ENCODE results near the gene SPATA17. TPM values are rescaled to one million over a fixed set of nuclear protein-coding genes. Genes with fewer than 3 reads are reported as not detected.
"Not testable (repeated sequence)": the region's sequence is repeated elsewhere in the genome, so short reads cannot be mapped to it uniquely, and the experiment has no call there.

Gene SPATA17
- total RNA-seq, 1 experiment from 2014 or later = 0.49 TPM

GRCh38 chr1:217642455-217642854 is 11.3 kb downstream of the SPATA17 start:
- no peak for DNase-seq
- H3K27ac ChIP-seq = no peak overlapping the region
- H3K27me3 ChIP-seq = no peaks in the 10 kb centered on the region
- H3K4me3 ChIP-seq = no peak overlapping the region
- no peaks in the 10 kb centered on the region for H3K4me1 ChIP-seq
- H3K36me3 ChIP-seq = no peaks in the 10 kb centered on the region
- no peaks in the 10 kb centered on the region for H3K9me3 ChIP-seq (replicated peaks)

- DNase-seq = peak in 1 of 2 experiments; percentile 35
- no peaks in the 10 kb centered on the region for H3K27me3 ChIP-seq
- H3K4me3 ChIP-seq = no peak overlapping the region
- no peaks in the 10 kb centered on the region for H3K36me3 ChIP-seq
- H3K4me1 ChIP-seq = no peaks in the 10 kb centered on the region
- H3K27ac ChIP-seq = no peak overlapping the region
- no peaks in the 10 kb centered on the region for H3K9me3 ChIP-seq (replicated peaks)
These were observed 16.6 kb downstream of the SPATA17 start for GRCh38 chr1:217647791-217648190.

GRCh38 chr1:217650674-217651073 is 19.5 kb downstream of the SPATA17 start:
- Histone ChIP-seq H3K27me3 (0 out of 2 replicates have a peak, but pooled peaks cover 3% of the 10 kb centered on the region), H3K4me1 (no peaks in the 10 kb centered on the region), H3K4me3 (no peak overlapping the region), H3K27ac (no peak overlapping the region), H3K9me3 (replicated peaks) (no peaks in the 10 kb centered on the region), H3K36me3 (no peaks in the 10 kb centered on the region)
- DNase-seq = no peak

- Histone ChIP-seq H3K36me3 (no peaks in the 10 kb centered on the region), H3K9me3 (replicated peaks) (no peaks in the 10 kb centered on the region), H3K4me3 (no peak overlapping the region), H3K4me1 (no peaks in the 10 kb centered on the region), H3K27ac (no peak overlapping the region), H3K27me3 (no peaks in the 10 kb centered on the region)
- DNase-seq = peak in 1 of 2 experiments; percentile 17
These were observed 29.4 kb downstream of the SPATA17 start for GRCh38 chr1:217660353-217661062.

GRCh38 chr1:217661407-217661806 is 30.3 kb downstream of the SPATA17 start:
- H3K4me1 ChIP-seq = no peaks in the 10 kb centered on the region
- no peaks in the 10 kb centered on the region for H3K36me3 ChIP-seq
- no peak overlapping the region for H3K27ac ChIP-seq
- no peaks in the 10 kb centered on the region for H3K9me3 ChIP-seq (replicated peaks)
- no peaks in the 10 kb centered on the region for H3K27me3 ChIP-seq
- no peak overlapping the region for H3K4me3 ChIP-seq
- no peak for DNase-seq

GRCh38 chr1:217668351-217668940 is 37.3 kb downstream of the SPATA17 start:
- no peaks in the 10 kb centered on the region for H3K4me1 ChIP-seq
- no peaks in the 10 kb centered on the region for H3K36me3 ChIP-seq
- no peaks in the 10 kb centered on the region for H3K9me3 ChIP-seq (replicated peaks)
- no peak overlapping the region for H3K27ac ChIP-seq
- DNase-seq = no peak
- no peak overlapping the region for H3K4me3 ChIP-seq
- H3K27me3 ChIP-seq = no peaks in the 10 kb centered on the region

GRCh38 chr1:217673387-217673786 is 42.2 kb downstream of the SPATA17 start:
- no peak overlapping the region for H3K4me3 ChIP-seq
- H3K9me3 ChIP-seq (replicated peaks) = no peaks in the 10 kb centered on the region
- H3K27me3 ChIP-seq = no peaks in the 10 kb centered on the region
- no peak overlapping the region for H3K27ac ChIP-seq
- H3K36me3 ChIP-seq = no peaks in the 10 kb centered on the region
- no peaks in the 10 kb centered on the region for H3K4me1 ChIP-seq
- DNase-seq = no peak

DNA sequence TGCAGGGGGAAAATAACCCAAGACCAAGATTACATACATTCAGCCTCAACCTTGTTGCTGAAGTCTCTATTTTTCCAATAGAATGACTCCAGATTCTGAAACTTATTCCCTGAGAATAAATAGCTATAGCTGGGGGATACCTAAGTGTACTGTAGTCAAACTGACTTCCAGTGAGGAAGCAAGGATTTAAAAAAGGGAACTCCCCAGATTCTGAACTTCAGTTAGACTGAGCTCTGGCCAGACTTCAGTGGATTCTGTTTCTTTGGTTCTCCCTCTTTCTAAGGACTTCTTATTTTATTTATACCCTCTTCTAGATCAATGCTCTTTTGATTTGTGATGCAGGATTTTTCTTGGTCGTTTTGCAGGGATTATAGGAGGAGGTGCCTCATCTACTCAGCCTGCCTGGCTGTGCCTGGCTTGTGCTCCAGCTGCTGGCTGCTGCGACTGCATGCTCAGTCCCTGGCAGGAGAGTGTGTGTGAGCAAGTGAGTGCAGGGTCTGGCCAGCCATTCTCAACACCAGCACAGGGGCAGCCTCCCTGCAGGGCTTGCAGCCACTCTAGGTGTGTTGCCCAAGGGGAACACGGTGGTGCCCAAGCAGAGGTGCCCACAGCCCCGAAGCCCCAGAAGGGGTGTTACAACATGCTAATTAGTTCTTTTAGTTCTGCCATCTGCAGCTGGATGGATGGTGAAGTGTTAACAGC is 43.0 kb downstream of the SPATA17 start:
- DNase-seq = no peak
- Histone ChIP-seq H3K36me3 (no peaks in the 10 kb centered on the region), H3K9me3 (replicated peaks) (no peaks in the 10 kb centered on the region), H3K4me1 (no peaks in the 10 kb centered on the region), H3K27me3 (no peaks in the 10 kb centered on the region), H3K27ac (no peak overlapping the region), H3K4me3 (no peak overlapping the region)

GRCh38 chr1:217681806-217682205 is 50.7 kb downstream of the SPATA17 start:
- no peaks in the 10 kb centered on the region for H3K27me3 ChIP-seq
- H3K27ac ChIP-seq = no peak overlapping the region
- H3K4me1 ChIP-seq = no peaks in the 10 kb centered on the region
- no peaks in the 10 kb centered on the region for H3K9me3 ChIP-seq (replicated peaks)
- H3K4me3 ChIP-seq = no peak overlapping the region
- no peak for DNase-seq
- H3K36me3 ChIP-seq = no peaks in the 10 kb centered on the region

DNA sequence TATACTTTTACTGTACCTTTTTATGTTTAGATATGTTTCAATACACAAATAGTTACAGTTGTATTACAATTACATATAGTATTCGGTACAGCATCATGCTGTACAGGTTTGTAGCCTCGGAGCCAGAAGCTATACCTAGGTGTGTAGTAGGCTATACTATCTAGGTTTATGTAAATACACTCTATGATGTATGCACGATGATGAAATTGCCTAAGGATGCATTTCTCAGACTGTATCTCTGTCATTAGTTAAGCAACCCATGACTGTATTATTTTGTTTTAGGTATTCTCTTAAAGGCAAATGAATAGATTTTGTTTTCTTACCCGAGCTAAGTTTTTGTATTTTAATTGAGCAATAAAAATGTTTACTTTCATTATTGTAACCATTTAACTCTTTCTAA is 56.4 kb downstream of the SPATA17 start:
- Histone ChIP-seq H3K27me3 (no peaks in the 10 kb centered on the region), H3K27ac (no peak overlapping the region), H3K36me3 (no peaks in the 10 kb centered on the region), H3K4me1 (no peaks in the 10 kb centered on the region), H3K4me3 (no peak overlapping the region), H3K9me3 (replicated peaks) (no peaks in the 10 kb centered on the region)
- DNase-seq = no peak

- H3K9me3 ChIP-seq (replicated peaks); H3K27ac ChIP-seq; H3K36me3 ChIP-seq; H3K4me3 ChIP-seq; DNase-seq; H3K27me3 ChIP-seq; H3K4me1 ChIP-seq: not testable (repeated sequence)
These were observed 65.0 kb downstream of the SPATA17 start for GRCh38 chr1:217696140-217696539.

- no peak for DNase-seq
- Histone ChIP-seq H3K9me3 (replicated peaks) (no peaks in the 10 kb centered on the region), H3K27ac (no peak overlapping the region), H3K4me3 (no peak overlapping the region), H3K4me1 (no peaks in the 10 kb centered on the region), H3K27me3 (no peaks in the 10 kb centered on the region), H3K36me3 (no peaks in the 10 kb centered on the region)
These were observed 72.2 kb downstream of the SPATA17 start for GRCh38 chr1:217703326-217703725.

- no peak overlapping the region for H3K27ac ChIP-seq
- H3K9me3 ChIP-seq (replicated peaks) = no peaks in the 10 kb centered on the region
- H3K27me3 ChIP-seq = no peaks in the 10 kb centered on the region
- no peaks in the 10 kb centered on the region for H3K4me1 ChIP-seq
- no peaks in the 10 kb centered on the region for H3K36me3 ChIP-seq
- DNase-seq = no peak
- H3K4me3 ChIP-seq = no peak overlapping the region
These were observed 81.9 kb downstream of the SPATA17 start for GRCh38 chr1:217712925-217713597.

GRCh38 chr1:217715681-217716080 is 84.5 kb downstream of the SPATA17 start:
- no peaks in the 10 kb centered on the region for H3K36me3 ChIP-seq
- no peaks in the 10 kb centered on the region for H3K9me3 ChIP-seq (replicated peaks)
- DNase-seq = no peak
- H3K4me1 ChIP-seq = no peaks in the 10 kb centered on the region
- H3K27me3 ChIP-seq = no peaks in the 10 kb centered on the region
- H3K27ac ChIP-seq = no peak overlapping the region
- no peak overlapping the region for H3K4me3 ChIP-seq

DNA sequence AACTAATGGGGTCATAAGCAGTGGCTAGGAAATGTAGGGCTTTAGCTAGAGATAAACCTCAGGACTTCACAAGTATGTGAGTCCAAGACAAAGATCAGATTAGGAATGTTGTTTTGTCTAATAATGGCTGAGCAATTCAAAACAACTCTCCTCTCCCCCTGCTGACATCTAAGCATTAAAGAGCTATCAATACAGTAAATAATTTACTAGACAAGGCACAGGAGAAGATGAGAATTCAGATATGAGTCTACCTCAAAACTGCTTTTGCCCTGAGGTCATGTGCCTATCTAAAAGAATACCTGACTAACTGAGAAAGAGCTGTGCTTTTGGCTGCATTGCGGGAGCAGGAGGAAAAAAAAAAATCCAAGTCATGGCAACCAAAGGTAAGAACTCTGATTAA is 86.8 kb downstream of the SPATA17 start:
- Histone ChIP-seq H3K36me3 (no peaks in the 10 kb centered on the region), H3K9me3 (replicated peaks) (no peaks in the 10 kb centered on the region)

More for the DNA sequence above, 86.8 kb downstream of the SPATA17 start:
- Histone ChIP-seq H3K27ac (no peak overlapping the region), H3K4me3 (no peak overlapping the region), H3K4me1 (no peaks in the 10 kb centered on the region), H3K27me3 (no peaks in the 10 kb centered on the region)
- DNase-seq = no peak

Data from SJCRH30 (cell line).